SK-N-SH (cell line): Measurements from ENCODE around the gene HDGFL1.

Source experiments
- CHD2 ChIP-seq: fragments of 150-350 bp; IDR thresholded peaks from 2 replicates; pipeline ENCODE4 v1.6.1; 2018; ENCODE audit warnings: low read length; ENCODE audit not compliant: partially characterized antibody
- FOXJ3 ChIP-seq: sonication (generic); formaldehyde crosslinking; IDR thresholded peaks from 2 replicates; pipeline ENCODE4 v1.5.1; 2020; ENCODE audit warnings: mild to moderate bottlenecking, missing genetic modification reagents
- MXI1 ChIP-seq: IDR thresholded peaks from 2 replicates; pipeline ENCODE4 v1.6.1; 2012; ENCODE audit warnings: mild to moderate bottlenecking, low read depth, low read length, improper control_type of control experiment
- RCOR1 ChIP-seq: fragments of 150-350 bp; IDR thresholded peaks from 2 replicates; pipeline ENCODE4 v1.6.1; 2017; ENCODE audit warnings: antibody characterized with exemption, low read length
- TAF1 ChIP-seq: IDR thresholded peaks from 2 replicates; pipeline ENCODE4 v1.6.1; 2012; ENCODE audit warnings: low read depth, mild to moderate bottlenecking, low read length, moderate library complexity, borderline replicate concordance
- TF ChIP-seq, protein P1 (sequence below): fragments of 200-600 bp; sonication (generic); IDR thresholded peaks from 2 replicates; pipeline ENCODE4 v1.6.1; 2017; ENCODE audit warnings: antibody characterized with exemption, mild to moderate bottlenecking, moderate library complexity
- TF ChIP-seq, protein P2 (sequence below): IDR thresholded peaks from 2 replicates; pipeline ENCODE4 v1.4.0; 2012; ENCODE audit warnings: low read depth
- TF ChIP-seq, protein P3 (sequence below): IDR thresholded peaks from 2 replicates; pipeline ENCODE4 v1.6.1; 2012; ENCODE audit warnings: mild to moderate bottlenecking, low read depth, low read length, moderate library complexity

DNA sequence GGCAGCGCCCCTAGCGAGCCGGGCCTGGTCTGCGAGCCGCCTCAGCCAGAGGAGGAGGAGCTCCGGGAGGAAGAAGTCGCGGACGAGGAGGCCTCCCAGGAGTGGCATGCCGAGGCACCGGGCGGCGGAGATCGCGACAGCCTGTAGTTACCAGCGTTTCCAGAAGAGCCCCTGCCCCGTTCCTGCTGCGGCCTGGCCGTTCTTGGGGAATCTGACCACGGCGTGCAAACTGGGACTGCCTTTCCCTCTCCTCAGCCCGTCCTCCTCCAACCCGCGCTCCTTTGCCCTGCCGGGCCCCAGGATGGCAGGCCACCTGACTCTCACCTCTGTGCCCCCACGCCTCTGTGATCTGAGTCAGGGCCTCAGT, 802 bp downstream of the HDGFL1 start:
- TF ChIP-seq TAF1, result no peak
- TF ChIP-seq RCOR1, result no peak
- TF ChIP-seq, protein P1, sequence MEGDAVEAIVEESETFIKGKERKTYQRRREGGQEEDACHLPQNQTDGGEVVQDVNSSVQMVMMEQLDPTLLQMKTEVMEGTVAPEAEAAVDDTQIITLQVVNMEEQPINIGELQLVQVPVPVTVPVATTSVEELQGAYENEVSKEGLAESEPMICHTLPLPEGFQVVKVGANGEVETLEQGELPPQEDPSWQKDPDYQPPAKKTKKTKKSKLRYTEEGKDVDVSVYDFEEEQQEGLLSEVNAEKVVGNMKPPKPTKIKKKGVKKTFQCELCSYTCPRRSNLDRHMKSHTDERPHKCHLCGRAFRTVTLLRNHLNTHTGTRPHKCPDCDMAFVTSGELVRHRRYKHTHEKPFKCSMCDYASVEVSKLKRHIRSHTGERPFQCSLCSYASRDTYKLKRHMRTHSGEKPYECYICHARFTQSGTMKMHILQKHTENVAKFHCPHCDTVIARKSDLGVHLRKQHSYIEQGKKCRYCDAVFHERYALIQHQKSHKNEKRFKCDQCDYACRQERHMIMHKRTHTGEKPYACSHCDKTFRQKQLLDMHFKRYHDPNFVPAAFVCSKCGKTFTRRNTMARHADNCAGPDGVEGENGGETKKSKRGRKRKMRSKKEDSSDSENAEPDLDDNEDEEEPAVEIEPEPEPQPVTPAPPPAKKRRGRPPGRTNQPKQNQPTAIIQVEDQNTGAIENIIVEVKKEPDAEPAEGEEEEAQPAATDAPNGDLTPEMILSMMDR, result no peak
- TF ChIP-seq, protein P2, sequence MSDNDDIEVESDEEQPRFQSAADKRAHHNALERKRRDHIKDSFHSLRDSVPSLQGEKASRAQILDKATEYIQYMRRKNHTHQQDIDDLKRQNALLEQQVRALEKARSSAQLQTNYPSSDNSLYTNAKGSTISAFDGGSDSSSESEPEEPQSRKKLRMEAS, result no peak
- TF ChIP-seq CHD2, result no peak
- TF ChIP-seq, protein P3, sequence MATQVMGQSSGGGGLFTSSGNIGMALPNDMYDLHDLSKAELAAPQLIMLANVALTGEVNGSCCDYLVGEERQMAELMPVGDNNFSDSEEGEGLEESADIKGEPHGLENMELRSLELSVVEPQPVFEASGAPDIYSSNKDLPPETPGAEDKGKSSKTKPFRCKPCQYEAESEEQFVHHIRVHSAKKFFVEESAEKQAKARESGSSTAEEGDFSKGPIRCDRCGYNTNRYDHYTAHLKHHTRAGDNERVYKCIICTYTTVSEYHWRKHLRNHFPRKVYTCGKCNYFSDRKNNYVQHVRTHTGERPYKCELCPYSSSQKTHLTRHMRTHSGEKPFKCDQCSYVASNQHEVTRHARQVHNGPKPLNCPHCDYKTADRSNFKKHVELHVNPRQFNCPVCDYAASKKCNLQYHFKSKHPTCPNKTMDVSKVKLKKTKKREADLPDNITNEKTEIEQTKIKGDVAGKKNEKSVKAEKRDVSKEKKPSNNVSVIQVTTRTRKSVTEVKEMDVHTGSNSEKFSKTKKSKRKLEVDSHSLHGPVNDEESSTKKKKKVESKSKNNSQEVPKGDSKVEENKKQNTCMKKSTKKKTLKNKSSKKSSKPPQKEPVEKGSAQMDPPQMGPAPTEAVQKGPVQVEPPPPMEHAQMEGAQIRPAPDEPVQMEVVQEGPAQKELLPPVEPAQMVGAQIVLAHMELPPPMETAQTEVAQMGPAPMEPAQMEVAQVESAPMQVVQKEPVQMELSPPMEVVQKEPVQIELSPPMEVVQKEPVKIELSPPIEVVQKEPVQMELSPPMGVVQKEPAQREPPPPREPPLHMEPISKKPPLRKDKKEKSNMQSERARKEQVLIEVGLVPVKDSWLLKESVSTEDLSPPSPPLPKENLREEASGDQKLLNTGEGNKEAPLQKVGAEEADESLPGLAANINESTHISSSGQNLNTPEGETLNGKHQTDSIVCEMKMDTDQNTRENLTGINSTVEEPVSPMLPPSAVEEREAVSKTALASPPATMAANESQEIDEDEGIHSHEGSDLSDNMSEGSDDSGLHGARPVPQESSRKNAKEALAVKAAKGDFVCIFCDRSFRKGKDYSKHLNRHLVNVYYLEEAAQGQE, result no peak
- TF ChIP-seq MXI1, result no peak
- TF ChIP-seq FOXJ3 (CRISPR knock-in tag), result no peak
